ENCODE data around the gene BAZ2A. TPM values are rescaled to one million over a fixed set of nuclear protein-coding genes. Genes with fewer than 3 reads are reported as not detected.
"Not testable (repeated sequence)": the region's sequence is repeated elsewhere in the genome, so short reads cannot be mapped to it uniquely, and the experiment has no call there.

BAZ2A gene
- total and polyA plus RNA-seq, 3 donors from 2014 or later, result 134 to 316 (median 250) TPM

DNA sequence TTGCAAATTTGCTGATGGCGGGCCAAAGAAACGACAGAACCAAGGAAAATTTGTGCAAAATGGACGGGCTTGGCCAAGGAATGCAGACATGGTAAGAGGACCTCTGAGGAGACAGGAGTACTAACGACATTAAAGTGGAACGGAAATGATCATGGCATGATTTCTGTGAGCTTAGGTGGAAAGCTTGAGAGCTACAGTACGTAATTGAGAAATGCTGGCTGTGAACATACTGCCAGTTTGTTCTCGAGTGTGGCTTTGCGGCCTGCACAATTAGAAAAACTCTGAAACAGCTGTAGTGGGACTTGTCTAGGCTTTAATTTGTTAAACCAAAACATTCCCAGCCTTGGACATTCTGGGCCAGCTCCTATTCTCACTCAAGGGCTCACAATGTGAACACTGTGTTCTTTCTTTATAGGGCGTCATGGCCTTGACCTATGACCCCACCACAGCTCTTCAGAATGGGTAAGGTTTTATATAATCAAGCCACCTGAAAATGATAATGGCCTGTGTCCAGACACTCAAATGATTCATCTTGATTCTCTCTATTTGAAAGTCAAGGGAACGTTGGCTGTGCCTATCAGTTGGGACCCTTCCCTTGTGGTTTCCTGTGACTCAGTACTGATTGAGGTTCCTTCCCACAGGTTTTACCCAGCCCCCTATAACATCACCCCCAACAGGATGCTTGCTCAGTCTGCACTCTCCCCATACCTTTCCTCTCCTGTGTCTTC lies 48.5 kb downstream of the BAZ2A start:
- intact Hi-C loops (cut with DNase I; ENCODE audit: low total_unique reads), result no loop called here

GRCh38 chr12:56578983-56579546 lies 51.1 kb downstream of the BAZ2A start:
- H3K27me3 ChIP-seq, result no peaks in the 10 kb centered on the region
- peaks cover 9% of the 10 kb centered on the region for H3K4me1 ChIP-seq
- no peak overlapping the region for H3K4me3 ChIP-seq
- TF ChIP-seq CTCF (IDR thresholded peaks at IDR 0.05), result no peak
- TF ChIP-seq POLR2A (IDR thresholded peaks at IDR 0.05), result no peak
- H3K9me3 ChIP-seq, result no peaks in the 10 kb centered on the region
- no peaks in the 10 kb centered on the region for H3K36me3 ChIP-seq (ENCODE audit: low read depth, missing control alignments)
- WGBS, 2 donors, result 85 to 87% methylated on average over 10 of the region's 10 CpGs
- DNase-seq, result no peak
- intact Hi-C loops (cut with DNase I; ENCODE audit: low total_unique reads), result no loop called here
- H3K27ac ChIP-seq, result no peak overlapping the region

More for the DNA sequence above, 48.5 kb downstream of the BAZ2A start:
- Histone ChIP-seq H3K4me1 (peaks cover 9% of the 10 kb centered on the region), H3K27me3 (no peaks in the 10 kb centered on the region), H3K9me3 (no peaks in the 10 kb centered on the region), H3K27ac (peak overlapping the region; percentile 40 to 82), H3K36me3 (ENCODE audit: low read depth, missing control alignments) (no peaks in the 10 kb centered on the region), H3K4me3 (no peak overlapping the region)
- WGBS, 2 donors, result 51 to 56% methylated on average over 10 of the region's 10 CpGs
- TF ChIP-seq CTCF (IDR thresholded peaks at IDR 0.05) (no peak), POLR2A (IDR thresholded peaks at IDR 0.05) (no peak)
- peak; percentile 75 for DNase-seq

DNA sequence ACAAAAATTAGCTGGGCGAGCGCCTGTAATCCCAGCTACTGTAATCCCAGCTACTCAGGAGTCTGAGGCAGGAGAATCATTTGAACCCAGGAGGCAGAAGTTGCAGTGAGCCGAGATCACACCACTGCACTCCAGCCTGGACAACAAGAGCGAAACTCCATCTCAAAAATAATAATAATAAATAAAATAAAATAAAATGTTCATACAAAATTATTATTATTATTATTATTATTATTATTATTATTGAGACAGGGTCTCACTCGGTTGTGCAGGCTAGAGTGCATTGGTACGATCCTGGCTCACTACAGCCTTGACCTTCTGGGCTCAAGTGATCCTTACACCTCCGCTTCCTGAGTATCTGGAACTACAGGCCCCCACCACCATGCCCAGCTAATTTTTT lies 52.9 kb downstream of the BAZ2A start:
- H3K4me1 ChIP-seq; DNase-seq; H3K27ac ChIP-seq; H3K4me3 ChIP-seq; intact Hi-C loops (cut with DNase I; ENCODE audit: low total_unique reads); H3K27me3 ChIP-seq; H3K36me3 ChIP-seq (ENCODE audit: low read depth, missing control alignments); H3K9me3 ChIP-seq: not testable (repeated sequence)
- WGBS, 2 donors, result 90 to 91% methylated on average over 7 of the region's 7 CpGs

- intact Hi-C loops (cut with DNase I; ENCODE audit: low total_unique reads), result no loop called here
- TF ChIP-seq POLR2A (IDR thresholded peaks at IDR 0.05) (no peak), CTCF (IDR thresholded peaks at IDR 0.05) (no peak)
- Histone ChIP-seq H3K27me3 (no peaks in the 10 kb centered on the region), H3K36me3 (ENCODE audit: low read depth, missing control alignments) (no peaks in the 10 kb centered on the region), H3K4me1 (peaks cover under 1% of the 10 kb centered on the region), H3K4me3 (no peak overlapping the region), H3K27ac (no peak overlapping the region), H3K9me3 (no peaks in the 10 kb centered on the region)
- no peak for DNase-seq
- 55 to 64% methylated on average over 2 of the region's 2 CpGs for WGBS, 2 donors
Observed at GRCh38 chr12:56574210-56574609, 55.9 kb downstream of the BAZ2A start.

GRCh38 chr12:56572288-56572687 lies 57.8 kb downstream of the BAZ2A start:
- no peaks in the 10 kb centered on the region for H3K36me3 ChIP-seq (ENCODE audit: low read depth, missing control alignments)
- no peak for DNase-seq
- H3K27me3 ChIP-seq, result no peaks in the 10 kb centered on the region
- TF ChIP-seq POLR2A (IDR thresholded peaks at IDR 0.05), result no peak
- TF ChIP-seq CTCF (IDR thresholded peaks at IDR 0.05), result no peak
- intact Hi-C loops (cut with DNase I; ENCODE audit: low total_unique reads), result no loop called here
- H3K4me1 ChIP-seq, result peaks cover 4% of the 10 kb centered on the region
- H3K27ac ChIP-seq, result no peak overlapping the region
- H3K9me3 ChIP-seq, result no peaks in the 10 kb centered on the region
- WGBS, 2 donors, result 83 to 90% methylated on average over 1 of the region's 1 CpG
- no peak overlapping the region for H3K4me3 ChIP-seq
